Measurements from ENCODE around the gene PARVB. TPM values are rescaled to one million over a fixed set of nuclear protein-coding genes. Genes with fewer than 3 reads are reported as not detected.

Gene PARVB
- total RNA-seq, 4 donors from 2014 or later: 59.5 to 82.0 (median 61.2) TPM

- TF ChIP-seq CTCF (IDR thresholded peaks at IDR 0.05): no peak
- DNase-seq (ENCODE audit: low spot score) (no peak), ATAC-seq (ENCODE audit: low FRiP score) (no peak)
Measured at GRCh38 chr22:44131412-44131811, 107.3 kb downstream of the PARVB start.

DNA sequence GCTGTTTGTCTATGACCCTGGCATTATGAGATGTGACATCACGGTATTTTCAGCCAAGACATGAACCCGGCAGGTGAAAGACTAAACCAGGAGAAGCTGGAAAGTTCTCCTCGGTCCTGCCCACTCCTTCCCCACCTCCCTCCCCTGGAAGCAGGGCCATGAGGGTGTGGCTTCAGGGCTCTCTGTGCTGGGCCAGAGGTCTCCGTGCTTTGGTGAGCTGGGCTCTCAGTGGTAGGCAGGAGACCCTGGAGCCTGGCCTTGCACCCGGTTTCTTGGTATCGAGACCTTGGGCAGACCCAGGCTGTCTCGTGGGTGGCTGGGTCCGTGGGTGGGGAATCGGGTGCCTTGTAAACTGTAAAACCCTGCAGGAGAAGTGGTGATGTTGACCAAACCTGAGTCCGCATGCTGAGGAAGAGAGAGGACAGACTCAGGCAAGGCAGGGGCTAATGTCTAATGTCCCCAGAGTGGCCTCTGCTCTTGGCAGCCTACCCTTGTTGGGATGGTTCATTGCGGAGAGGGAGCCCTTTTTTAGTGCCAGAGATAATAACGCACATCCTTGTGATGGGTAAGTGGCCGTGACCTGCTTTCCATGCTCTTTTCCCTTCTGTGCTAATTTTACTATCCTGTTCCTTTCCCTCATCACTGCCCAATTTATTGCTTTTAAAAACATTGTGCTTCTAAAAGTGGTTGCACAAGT lies 108.0 kb downstream of the PARVB start:
- no peak for ATAC-seq (ENCODE audit: low FRiP score)
- no peak for TF ChIP-seq CTCF (IDR thresholded peaks at IDR 0.05)
- no peak for DNase-seq (ENCODE audit: low spot score)

DNA sequence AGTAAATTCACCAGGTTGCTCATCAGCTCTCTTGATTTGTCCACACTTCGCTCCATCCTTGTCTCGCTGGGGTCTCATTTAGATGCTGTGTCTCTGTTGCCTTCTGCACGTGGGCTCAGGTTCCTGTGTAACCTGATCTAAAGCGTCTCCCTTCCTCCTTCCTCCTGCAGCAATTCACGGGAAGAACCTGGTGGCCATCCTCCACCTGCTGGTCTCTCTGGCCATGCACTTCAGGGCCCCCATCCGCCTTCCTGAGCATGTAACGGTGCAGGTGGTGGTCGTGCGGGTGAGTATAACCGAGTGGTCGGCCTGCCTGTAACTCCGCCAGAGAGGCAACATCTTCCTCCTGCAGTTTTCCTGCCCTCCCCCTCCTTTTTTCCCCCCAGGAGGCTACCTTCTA lies 108.6 kb downstream of the PARVB start:
- TF ChIP-seq CTCF (IDR thresholded peaks at IDR 0.05): no peak
- no peak for ATAC-seq (ENCODE audit: low FRiP score)
- no peak for DNase-seq (ENCODE audit: low spot score)

DNA sequence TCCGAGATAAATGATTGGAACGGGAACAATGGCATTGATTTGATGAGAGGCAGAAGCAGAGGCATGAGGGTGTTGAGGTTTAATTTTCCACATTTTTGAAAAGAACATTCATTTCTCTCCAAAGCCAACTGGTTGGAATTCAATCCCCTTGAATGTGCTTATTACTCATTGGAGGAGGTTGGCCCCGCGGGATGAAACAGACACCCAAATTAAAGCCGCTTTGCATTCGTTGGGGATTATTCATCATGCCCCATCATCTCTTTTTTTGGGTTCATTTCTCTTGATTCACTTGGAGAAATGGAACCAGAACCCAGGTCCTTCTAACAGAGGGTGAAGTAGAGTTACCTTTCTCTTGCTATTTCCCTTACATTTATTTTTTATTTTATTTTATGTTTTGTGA lies 109.1 kb downstream of the PARVB start:
- ATAC-seq (ENCODE audit: low FRiP score) (no peak), DNase-seq (ENCODE audit: low spot score) (no peak)
- TF ChIP-seq CTCF (IDR thresholded peaks at IDR 0.05): no peak

DNA sequence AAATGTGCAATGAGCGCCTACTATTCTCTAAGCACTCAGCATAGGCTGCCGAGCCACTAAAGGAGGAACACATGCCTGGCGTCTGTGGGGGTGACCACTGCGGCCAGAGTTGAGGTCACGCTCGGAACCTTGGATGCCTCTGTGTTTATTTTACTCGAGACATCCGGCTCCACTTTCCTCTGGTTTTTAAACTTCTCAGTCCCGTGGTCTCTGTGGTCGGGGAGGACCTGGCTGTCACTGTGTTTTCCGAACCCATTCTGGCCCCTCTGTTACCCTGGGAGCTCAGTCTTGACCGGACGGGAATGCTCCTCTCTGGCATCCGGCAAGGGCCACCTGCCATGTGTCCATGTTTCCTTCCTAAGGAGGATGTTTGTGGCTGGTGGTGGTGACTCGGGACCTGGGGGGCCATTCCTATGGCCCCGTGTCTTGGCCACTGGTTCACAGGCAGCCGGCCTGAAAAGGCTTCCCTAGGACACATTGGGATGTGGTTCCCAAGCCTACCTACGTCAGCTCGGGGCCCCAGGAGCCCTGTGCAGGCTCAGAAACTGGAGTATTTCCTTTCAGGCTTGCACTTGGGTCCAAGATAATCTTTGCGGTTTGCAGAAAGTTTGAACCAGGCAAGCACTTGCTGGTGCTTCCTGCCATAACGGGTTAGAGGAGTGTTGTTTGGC lies 109.9 kb downstream of the PARVB start:
- TF ChIP-seq CTCF (IDR thresholded peaks at IDR 0.05): no peak
- DNase-seq (ENCODE audit: low spot score) (no peak), ATAC-seq (ENCODE audit: low FRiP score) (no peak)

- ATAC-seq (ENCODE audit: low FRiP score) (no peak), DNase-seq (ENCODE audit: low spot score) (no peak)
- no peak for TF ChIP-seq CTCF (IDR thresholded peaks at IDR 0.05)
Measured at GRCh38 chr22:44136112-44136511, 112.0 kb downstream of the PARVB start.

GRCh38 chr22:44136786-44137185 lies 112.7 kb downstream of the PARVB start:
- TF ChIP-seq CTCF (IDR thresholded peaks at IDR 0.05): no peak
- DNase-seq (ENCODE audit: low spot score) (no peak), ATAC-seq (ENCODE audit: low FRiP score) (no peak)

Measured in omental fat pad (tissue), 4 donors.